T-helper 17 cell (primary cell): ENCODE data around the gene AKTIP. TPM values are rescaled to one million over a fixed set of nuclear protein-coding genes. Genes with fewer than 3 reads are reported as not detected.

Source experiments
- ATAC-seq: fragments of 150-1000 bp; cut with Tn5 transposase; 2 replicates; pipeline ENCODE4 v1.10.0; 2021; ENCODE audit warnings: mild to moderate bottlenecking, moderate library complexity
- DNase-seq, 3 donors: peaks; one replicate each; pipeline versions ENCODE4 v3.0.0 to v3.0.0-alpha.2; 2020 to 2021
- H3K9me3 ChIP-seq: one replicate; pipeline ENCODE4 v1.7.0; 2013; ENCODE audit warnings: low read length, mild to moderate bottlenecking; ENCODE audit not compliant: control insufficient read depth, poor library complexity, severe bottlenecking
- H3K27ac Mint-ChIP-seq: one replicate; pipeline ENCODE4 v1.8.0; 2022; ENCODE audit warnings: mild to moderate bottlenecking, moderate library complexity, mixed read lengths
- H3K27me3 Mint-ChIP-seq: one replicate; pipeline ENCODE4 v1.8.0; 2022; ENCODE audit warnings: mixed read lengths
- H3K36me3 Mint-ChIP-seq: one replicate; pipeline ENCODE4 v1.8.0; 2022; ENCODE audit warnings: low read depth, mixed read lengths
- H3K4me1 Mint-ChIP-seq: one replicate; pipeline ENCODE4 v1.8.0; 2022; ENCODE audit warnings: mild to moderate bottlenecking, mixed read lengths
- H3K4me3 Mint-ChIP-seq: one replicate; pipeline ENCODE4 v1.8.0; 2022; ENCODE audit warnings: mild to moderate bottlenecking, moderate library complexity, mixed read lengths
- total RNA-seq, 4 donors: library from RNA in 2 of 4; stranded (reverse) in 2 of 4; gene quantifications; one replicate each; pipeline ENCODE4 v1.2.3 and lab custom pipeline; 2022 to 2026

AKTIP gene
- total RNA-seq, 2 donors from 2014 or later: 28.5 to 32.4 TPM

- peak overlapping the region; percentile 94 for H3K4me3 Mint-ChIP-seq
- no peaks in the 10 kb centered on the region for H3K27me3 Mint-ChIP-seq
- no peak for ATAC-seq
- H3K27ac Mint-ChIP-seq: peak overlapping the region; percentile 93
- peaks cover 26% of the 10 kb centered on the region for H3K4me1 Mint-ChIP-seq
- no peaks in the 10 kb centered on the region for H3K9me3 ChIP-seq
- no peak for DNase-seq
- H3K36me3 Mint-ChIP-seq: peaks cover 8% of the 10 kb centered on the region
These were observed 56.9 kb downstream of the AKTIP start for GRCh38 chr16:53446090-53446489.

- Mint-ChIP-seq H3K4me1 (peaks cover 27% of the 10 kb centered on the region), H3K4me3 (peak overlapping the region; percentile 94), H3K36me3 (peaks cover 8% of the 10 kb centered on the region), H3K27ac (peak overlapping the region; percentile 93), H3K27me3 (no peaks in the 10 kb centered on the region)
- no peaks in the 10 kb centered on the region for H3K9me3 ChIP-seq
- DNase-seq: no peak
- ATAC-seq: peak; percentile 83
These were observed 57.5 kb downstream of the AKTIP start for GRCh38 chr16:53445534-53445933.

Other genes with a start within 250 kb of the AKTIP start
- gene RBL2, start 68.7 kb downstream of the AKTIP start, total RNA-seq: 100 to 1,000 TPM; 168 to 195 TPM
- 1 to 10 TPM; 2.1 to 4.1 TPM for gene RPGRIP1L, start 200.7 kb upstream of the AKTIP start, total RNA-seq
- 10 to 100 TPM; 53.0 to 53.3 TPM for gene FTO, start 200.9 kb upstream of the AKTIP start, total RNA-seq